GM10266 (cell line): Measurements from ENCODE around the gene KLF17.

Source experiments
- DNase-seq: peaks from one replicate; pipeline ENCODE4 v3.0.0; 2012; ENCODE audit errors: extremely low spot score
- CTCF ChIP-seq: IDR thresholded peaks from 2 replicates; pipeline ENCODE4 v1.5.1; 2012; ENCODE audit warnings: mild to moderate bottlenecking, low read depth; ENCODE audit not compliant: control insufficient read depth, insufficient read depth; ENCODE audit errors: missing control alignments

The KLF17 gene

GRCh38 chr1:44151808-44152207 is 33.2 kb downstream of the KLF17 start:
- no peak for TF ChIP-seq CTCF

GRCh38 chr1:44152692-44153091 is 34.1 kb downstream of the KLF17 start:
- TF ChIP-seq CTCF, result no peak
- DNase-seq, result no peak

More at GRCh38 chr1:44151808-44152207, 33.2 kb downstream of the KLF17 start:
- DNase-seq, result no peak

- DNase-seq, result no peak
- TF ChIP-seq CTCF, result no peak
These were observed 35.4 kb downstream of the KLF17 start for GRCh38 chr1:44154049-44154448.

- no peak for DNase-seq
- TF ChIP-seq CTCF, result no peak
These were observed 39.3 kb downstream of the KLF17 start for GRCh38 chr1:44157903-44158302.

GRCh38 chr1:44158871-44159270 is 40.2 kb downstream of the KLF17 start:
- DNase-seq, result no peak
- TF ChIP-seq CTCF, result no peak

GRCh38 chr1:44161546-44161945 is 42.9 kb downstream of the KLF17 start:
- no peak for DNase-seq
- no peak for TF ChIP-seq CTCF

- no peak for DNase-seq
- no peak for TF ChIP-seq CTCF
These were observed 50.0 kb downstream of the KLF17 start for GRCh38 chr1:44168520-44169098.
